H9 (cell line): Measurements from ENCODE around the gene USP14. TPM values are rescaled to one million over a fixed set of nuclear protein-coding genes. Genes with fewer than 3 reads are reported as not detected.

Experiments used
- DNase-seq: peaks from one replicate; pipeline ENCODE4 v3.0.0-alpha.2; 2017
- H2AFZ ChIP-seq: one replicate; pipeline ENCODE4 v1.6.1; 2013; ENCODE audit warnings: mild to moderate bottlenecking, low read length, control low read depth, moderate library complexity
- H2AK5ac ChIP-seq: 2 replicates; pipeline ENCODE4 v1.6.1; 2013; ENCODE audit warnings: low read length, control low read depth, mixed read lengths; ENCODE audit not compliant: insufficient read length
- H2BK120ac ChIP-seq: one replicate; pipeline ENCODE4 v1.6.1; 2013; ENCODE audit warnings: low read depth, mild to moderate bottlenecking, low read length, control low read depth, inconsistent platforms; ENCODE audit not compliant: poor library complexity, severe bottlenecking
- H2BK12ac ChIP-seq: 2 replicates; pipeline ENCODE4 v1.6.1; 2013; ENCODE audit warnings: low read length, control low read depth, mixed read lengths, low read depth; ENCODE audit not compliant: insufficient read length
- H2BK15ac ChIP-seq: 2 replicates; pipeline ENCODE4 v1.6.1; 2013; ENCODE audit warnings: low read depth, low read length, control low read depth
- H2BK20ac ChIP-seq: one replicate; pipeline ENCODE4 v1.6.1; 2013; ENCODE audit warnings: low read depth, mild to moderate bottlenecking, low read length, control low read depth, inconsistent platforms; ENCODE audit not compliant: poor library complexity, severe bottlenecking
- H2BK5ac ChIP-seq: 2 replicates; pipeline ENCODE4 v1.6.1; 2013; ENCODE audit warnings: low read length, control low read depth, mixed read lengths; ENCODE audit not compliant: insufficient read length
- H3K14ac ChIP-seq: 2 replicates; pipeline ENCODE4 v1.6.1; 2013; ENCODE audit warnings: low read length, control low read depth; ENCODE audit not compliant: insufficient read depth
- H3K18ac ChIP-seq: 2 replicates; pipeline ENCODE4 v1.6.1; 2013; ENCODE audit warnings: low read depth, mild to moderate bottlenecking, mixed read lengths, low read length, control low read depth; ENCODE audit not compliant: insufficient read length
- H3K23ac ChIP-seq: 2 replicates; pipeline ENCODE4 v1.6.1; 2013; ENCODE audit warnings: low read length, control low read depth, mixed read lengths, low read depth; ENCODE audit not compliant: insufficient read length
- H3K23me2 ChIP-seq: 2 replicates; pipeline ENCODE4 v1.6.1; 2013; ENCODE audit warnings: low read depth, mild to moderate bottlenecking, mixed read lengths, low read length, control low read depth; ENCODE audit not compliant: insufficient read length, poor library complexity, severe bottlenecking
- H3K27ac ChIP-seq: 2 replicates; pipeline ENCODE4 v1.5.1; 2013; ENCODE audit warnings: low read length, control low read depth, mixed read lengths, low read depth; ENCODE audit not compliant: insufficient read length
- H3K27me3 ChIP-seq: 2 replicates; pipeline ENCODE4 v1.6.1; 2013; ENCODE audit warnings: low read length, control low read depth, inconsistent platforms; ENCODE audit not compliant: insufficient read depth
- H3K4ac ChIP-seq: 2 replicates; pipeline ENCODE4 v1.6.1; 2013; ENCODE audit warnings: low read depth, mild to moderate bottlenecking, control low read depth, inconsistent platforms, low read length, moderate library complexity
- H3K4me1 ChIP-seq: 2 replicates; pipeline ENCODE4 v1.6.1; 2013; ENCODE audit warnings: low read length, control low read depth, inconsistent platforms; ENCODE audit not compliant: insufficient read depth
- H3K4me2 ChIP-seq: 2 replicates; pipeline ENCODE4 v1.6.1; 2013; ENCODE audit warnings: low read length, control low read depth, mixed read lengths; ENCODE audit not compliant: insufficient read length, insufficient read depth
- H3K56ac ChIP-seq: 2 replicates; pipeline ENCODE4 v1.6.1; 2013; ENCODE audit warnings: low read depth, mild to moderate bottlenecking, mixed read lengths, low read length, control low read depth; ENCODE audit not compliant: insufficient read length
- H3K79me1 ChIP-seq: 2 replicates; pipeline ENCODE4 v1.6.1; 2013; ENCODE audit warnings: low read depth, mild to moderate bottlenecking, moderate library complexity, low read length, control low read depth, inconsistent platforms; ENCODE audit not compliant: insufficient read depth, poor library complexity, severe bottlenecking
- H3K79me2 ChIP-seq: 2 replicates; pipeline ENCODE4 v1.6.1; 2013; ENCODE audit warnings: low read length, control low read depth, inconsistent platforms; ENCODE audit not compliant: insufficient read depth
- H3K9ac ChIP-seq: 2 replicates; pipeline ENCODE4 v1.6.1; 2013; ENCODE audit warnings: low read length, control low read depth, mixed read lengths; ENCODE audit not compliant: insufficient read length; ENCODE audit errors: extremely low read depth
- H3K9me3 ChIP-seq: one replicate; pipeline ENCODE4 v1.6.1; 2013; ENCODE audit warnings: low read depth, low read length, inconsistent platforms; ENCODE audit not compliant: control insufficient read depth
- H3T11ph ChIP-seq: one replicate; pipeline ENCODE4 v1.6.1; 2013; ENCODE audit warnings: mild to moderate bottlenecking, low read length, control low read depth, inconsistent platforms
- H4K20me1 ChIP-seq: one replicate; pipeline ENCODE4 v1.6.1; 2013; ENCODE audit not compliant: control insufficient read depth, insufficient read length, insufficient read depth
- H4K5ac ChIP-seq: 2 replicates; pipeline ENCODE4 v1.6.1; 2013; ENCODE audit warnings: low read depth, mild to moderate bottlenecking, mixed read lengths, low read length, control low read depth; ENCODE audit not compliant: insufficient read length
- H4K8ac ChIP-seq: replicated peaks from 2 replicates; pipeline ENCODE4 v1.6.1; 2013; ENCODE audit warnings: low read length, control low read depth, mixed read lengths, low read depth; ENCODE audit not compliant: insufficient read length
- H4K91ac ChIP-seq: 2 replicates; pipeline ENCODE4 v1.6.1; 2013; ENCODE audit warnings: low read depth, mild to moderate bottlenecking, moderate library complexity, mixed read lengths, low read length, control low read depth; ENCODE audit not compliant: insufficient read length
- H3K27ac Mint-ChIP-seq, 3 experiments: 2 replicates in 2 of 3; 3 replicates in 1 of 3; pipeline ENCODE4 v1.8.0; 2020 to 2021; ENCODE audit warnings: mixed read lengths in 3 of 3, mild to moderate bottlenecking in 1 of 3, moderate library complexity in 1 of 3
- H3K27me3 Mint-ChIP-seq: 2 replicates; pipeline ENCODE4 v1.8.0; 2021; ENCODE audit warnings: low read depth, mild to moderate bottlenecking, moderate library complexity, mixed read lengths
- H3K36me3 Mint-ChIP-seq, 3 experiments: 2 replicates in 2 of 3; 3 replicates in 1 of 3; pipeline ENCODE4 v1.8.0; 2020 to 2021; ENCODE audit warnings: low read depth in 3 of 3, mixed read lengths in 3 of 3; ENCODE audit not compliant: insufficient read depth in 1 of 3
- H3K4me1 Mint-ChIP-seq, 2 experiments: 2 replicates each; pipeline ENCODE4 v1.8.0; 2020; ENCODE audit warnings: mixed read lengths in 2 of 2
- H3K4me3 Mint-ChIP-seq, 2 experiments: 2 replicates in 1 of 2; 3 replicates in 1 of 2; pipeline ENCODE4 v1.8.0; 2020 to 2021; ENCODE audit warnings: mild to moderate bottlenecking in 2 of 2, mixed read lengths in 2 of 2, moderate library complexity in 1 of 2
- H3K9me3 Mint-ChIP-seq, 2 experiments: 2 replicates in 1 of 2; 3 replicates in 1 of 2; pipeline ENCODE4 v1.8.0; 2020; ENCODE audit warnings: mild to moderate bottlenecking in 2 of 2, mixed read lengths in 2 of 2, moderate library complexity in 1 of 2
- CTCF ChIP-seq: fragments of 200-600 bp; sonication (generic); conservative IDR thresholded peaks from 3 replicates; pipeline ENCODE4 v1.8.0; 2021; ENCODE audit warnings: antibody characterized with exemption, mild to moderate bottlenecking
- WGBS: extraction: QIAGEN DNeasy Blood & Tissue Kit; methylation state at CpG from one replicate; pipeline ENCODE4 v1.1.7; 2013; ENCODE audit warnings: missing lambda C conversion rate, low lambda C conversion rate, mixed read lengths; ENCODE audit not compliant: insufficient read length; ENCODE audit errors: extremely low coverage; 5-methylcytosine and 5-hydroxymethylcytosine counted together
- total RNA-seq: library from RNA; stranded (reverse); gene quantifications from 2 replicates; pipeline ENCODE4 v1.2.1, GENCODE V29; 2021

USP14 gene
- total RNA-seq, 1 experiment from 2014 or later = 92.1 TPM

- no CpG with 5 or more reads among the region's 5 CpGs for WGBS
- Histone ChIP-seq H3K4me2 (no peak overlapping the region), H2BK15ac (no peak overlapping the region), H2BK20ac (no peak overlapping the region), H3K79me2 (no peaks in the 10 kb centered on the region; the same call in 1 of the 2 replicates), H3K27ac (no peak overlapping the region), H2AFZ (no peak overlapping the region), H3K9ac (no peak overlapping the region), H2BK5ac (no peak overlapping the region), H3K56ac (no peak overlapping the region), H3K23ac (no peak overlapping the region), H4K8ac (no peak overlapping the region), H3K9me3 (no peaks in the 10 kb centered on the region), H4K20me1 (no peaks in the 10 kb centered on the region), H3T11ph (no peak overlapping the region), H4K91ac (no peak overlapping the region), H2AK5ac (no peak overlapping the region), H3K79me1 (no peaks in the 10 kb centered on the region), H3K18ac (no peak overlapping the region), H3K27me3 (no peaks in the 10 kb centered on the region), H3K14ac (no peak overlapping the region), H3K4me1 (no peaks in the 10 kb centered on the region), H3K4ac (no peak overlapping the region), H2BK120ac (no peak overlapping the region), H2BK12ac (no peak overlapping the region), H4K5ac (no peak overlapping the region), H3K23me2 (no peaks in the 10 kb centered on the region)
- peaks cover 5 to 34% (median 30%) of the 10 kb centered on the region in 3 experiments; a peak in 6 of 7 replicates for H3K36me3 Mint-ChIP-seq
- DNase-seq = no peak
- no peak overlapping the region for H3K27ac Mint-ChIP-seq
- H3K9me3 Mint-ChIP-seq = no peaks in the 10 kb centered on the region
- H3K27me3 Mint-ChIP-seq = no peaks in the 10 kb centered on the region
- no peaks in the 10 kb centered on the region for H3K4me1 Mint-ChIP-seq
- no peak overlapping the region for H3K4me3 Mint-ChIP-seq
- TF ChIP-seq CTCF = no peak
Measured at GRCh38 chr18:179499-179898, 21.1 kb downstream of the USP14 start.
